HG02678 (cell line): ENCODE data around the gene STRN4.
"Not testable (repeated sequence)": the region's sequence is repeated elsewhere in the genome, so short reads cannot be mapped to it uniquely, and the experiment has no call there.

ENCODE experiments used
- ATAC-seq: cut with Tn5 transposase; IDR thresholded peaks from one replicate; pipeline ENCODE4 v1.9.1; 2021; ENCODE audit warnings: mild to moderate bottlenecking, moderate library complexity; ENCODE audit not compliant: unreplicated experiment

STRN4 gene

DNA sequence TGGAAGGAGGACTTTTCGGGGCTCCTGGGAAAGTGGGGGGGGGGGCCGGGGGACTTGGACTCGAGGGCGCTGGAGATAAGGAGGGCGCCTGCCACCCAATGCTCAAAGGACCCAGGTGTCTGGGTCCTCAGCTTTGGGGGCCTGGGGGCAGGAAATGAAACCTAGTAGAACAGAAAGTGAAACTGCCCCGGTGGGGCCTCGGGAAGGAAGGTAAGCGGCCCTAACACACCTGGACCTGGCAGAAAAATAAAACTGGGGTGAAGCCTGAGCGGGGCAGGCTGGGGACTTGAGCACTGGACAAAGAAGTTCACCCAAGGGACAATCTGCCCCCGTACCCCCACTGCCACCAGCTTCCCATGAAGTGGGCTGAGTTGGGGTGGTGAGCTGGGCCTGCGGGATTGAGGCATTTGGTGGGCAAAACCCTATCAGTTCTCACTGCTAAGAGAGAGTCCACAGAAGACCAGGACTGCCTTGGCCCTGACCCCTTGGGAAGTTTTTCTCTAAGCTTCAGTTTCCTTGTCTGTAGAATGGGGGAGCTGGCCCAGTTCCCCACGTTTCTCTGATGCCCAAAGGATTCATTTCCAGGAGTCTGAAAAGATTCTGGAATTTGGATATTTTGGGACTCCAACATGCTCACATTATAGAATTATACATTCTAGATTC, 31.7 kb downstream of the STRN4 start:
- ATAC-seq = no peak

DNA sequence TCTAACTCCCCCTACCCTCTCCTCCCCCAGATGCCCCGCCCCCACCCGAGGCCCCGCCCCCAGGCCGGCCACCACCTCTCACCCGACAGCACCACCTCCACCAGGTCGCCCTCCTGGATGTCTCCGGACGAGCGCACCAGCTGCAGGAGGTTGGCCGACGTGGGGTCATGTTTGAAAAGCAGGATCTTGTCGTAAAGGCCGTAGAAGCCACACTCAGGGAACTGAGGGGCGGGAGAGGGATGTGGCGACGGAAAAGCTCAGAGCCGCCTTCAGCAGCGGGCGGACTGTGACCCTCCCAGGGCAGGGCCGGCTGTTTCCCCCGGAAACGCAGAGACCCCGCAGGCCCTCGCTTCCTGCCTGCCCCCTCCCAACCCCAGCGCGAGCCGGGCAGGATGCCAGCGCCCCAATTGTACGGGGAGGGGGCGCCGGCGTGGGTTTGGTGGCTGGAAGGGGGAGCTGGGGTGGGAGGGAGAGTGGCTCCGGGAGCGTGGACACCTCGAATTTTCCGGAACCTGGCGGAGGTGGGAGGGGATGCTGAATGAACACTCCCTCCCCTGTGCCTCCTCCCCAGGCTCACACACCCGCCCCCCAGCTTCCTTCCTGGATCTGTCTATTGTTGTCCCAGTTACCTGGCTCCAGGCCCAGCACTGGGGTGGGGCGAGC, 32.3 kb downstream of the STRN4 start:
- no peak for ATAC-seq

DNA sequence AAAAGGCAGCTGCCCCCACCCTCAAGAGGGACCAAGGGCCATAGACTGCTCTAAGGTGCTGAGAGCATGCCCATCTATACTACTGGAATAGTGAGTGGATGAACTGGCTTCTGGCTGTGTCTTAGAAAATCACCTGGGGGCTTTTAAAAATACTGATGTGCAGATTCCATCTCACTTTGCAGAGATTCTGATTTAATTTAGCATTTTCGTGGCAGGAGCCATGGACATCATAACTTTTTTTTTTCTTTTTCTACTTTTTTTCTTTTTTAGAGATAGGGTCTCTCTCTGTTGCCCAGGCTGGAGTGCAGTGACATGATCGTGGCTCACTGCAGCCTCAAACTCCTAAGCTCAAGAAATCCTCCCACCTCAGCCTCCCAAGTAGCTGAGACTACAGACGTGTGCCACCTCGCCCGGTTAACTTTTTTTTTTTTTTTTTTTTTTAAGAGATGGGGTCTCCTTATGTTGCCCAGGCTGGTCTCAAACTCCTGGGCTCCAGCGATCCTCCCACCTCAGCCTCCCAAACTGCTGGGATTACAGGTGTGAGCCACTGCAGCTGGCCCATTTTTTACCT, 33.4 kb downstream of the STRN4 start:
- ATAC-seq = not testable (repeated sequence)

DNA sequence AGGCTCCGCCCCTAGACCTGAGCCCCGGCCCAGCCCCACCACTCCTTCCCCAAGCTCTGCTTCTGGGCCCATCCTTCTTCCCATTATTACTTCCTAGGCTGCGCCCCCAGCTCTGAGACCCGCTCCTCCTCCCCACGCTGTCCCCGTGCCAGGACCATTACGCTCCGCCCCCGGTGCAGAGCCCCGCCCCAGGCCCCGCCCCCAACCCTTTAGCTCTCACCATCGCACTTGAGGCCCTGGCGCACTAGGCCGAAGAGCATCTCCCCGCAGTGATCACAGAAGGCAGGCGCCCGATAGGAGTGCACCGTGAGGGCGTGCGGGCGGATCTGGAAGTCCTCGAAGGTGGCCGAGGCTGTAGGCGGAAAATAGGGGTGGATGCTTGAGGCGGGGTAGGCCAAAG, 35.6 kb downstream of the STRN4 start:
- no peak for ATAC-seq

DNA sequence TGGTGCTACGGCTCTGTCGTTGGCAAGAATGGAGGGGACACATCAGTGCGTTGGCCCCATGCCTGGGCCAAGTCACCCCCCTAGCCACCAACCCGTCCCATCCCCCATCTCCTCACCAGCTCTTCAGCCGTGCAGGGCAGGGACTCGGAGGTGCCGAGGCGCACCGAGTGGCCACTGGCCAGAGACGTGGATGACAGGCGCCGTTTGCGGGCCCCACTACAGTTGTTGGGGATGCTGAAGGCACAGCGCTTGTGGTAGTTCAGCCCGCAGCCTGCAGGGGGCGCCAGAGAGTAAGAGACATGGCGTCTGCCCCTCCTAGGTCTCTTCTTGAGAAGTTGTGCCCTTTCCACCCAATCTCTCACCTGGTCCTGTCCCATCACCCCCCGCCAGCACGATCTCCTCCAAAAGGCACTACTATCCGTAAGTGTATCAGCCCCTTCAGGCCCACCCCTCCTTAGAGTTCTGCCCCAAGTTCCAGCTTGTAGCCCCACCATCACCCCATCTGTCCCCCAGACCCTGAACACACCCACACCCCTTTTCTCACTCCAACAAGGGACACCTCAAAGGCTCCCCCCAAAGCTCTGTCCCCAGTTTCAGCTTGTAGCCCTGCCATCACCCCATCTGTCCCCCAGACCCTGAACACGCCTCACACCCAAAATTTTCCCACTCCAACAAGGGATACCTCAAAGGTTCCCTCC, 41.7 kb downstream of the STRN4 start:
- ATAC-seq = no peak

DNA sequence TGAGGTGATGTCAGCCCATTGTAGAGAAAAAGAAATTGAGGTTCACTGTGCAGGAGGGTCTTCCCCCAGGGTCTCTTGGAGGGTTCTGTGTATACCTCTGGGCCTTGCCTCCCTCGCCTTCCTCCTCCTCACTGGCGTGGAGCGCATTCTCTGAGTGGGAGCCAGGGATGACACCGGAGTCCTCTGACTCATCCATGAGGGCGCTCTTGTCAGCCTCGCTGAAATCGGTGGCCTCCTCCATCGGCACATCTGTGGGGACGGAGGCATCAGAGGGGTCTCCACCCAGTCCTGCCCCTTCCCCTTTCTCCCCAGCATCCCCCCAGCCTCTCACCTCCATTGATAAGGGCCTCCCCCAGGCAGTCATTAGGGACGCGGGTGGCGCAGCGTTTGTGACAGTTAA, 45.5 kb downstream of the STRN4 start:
- no peak for ATAC-seq

DNA sequence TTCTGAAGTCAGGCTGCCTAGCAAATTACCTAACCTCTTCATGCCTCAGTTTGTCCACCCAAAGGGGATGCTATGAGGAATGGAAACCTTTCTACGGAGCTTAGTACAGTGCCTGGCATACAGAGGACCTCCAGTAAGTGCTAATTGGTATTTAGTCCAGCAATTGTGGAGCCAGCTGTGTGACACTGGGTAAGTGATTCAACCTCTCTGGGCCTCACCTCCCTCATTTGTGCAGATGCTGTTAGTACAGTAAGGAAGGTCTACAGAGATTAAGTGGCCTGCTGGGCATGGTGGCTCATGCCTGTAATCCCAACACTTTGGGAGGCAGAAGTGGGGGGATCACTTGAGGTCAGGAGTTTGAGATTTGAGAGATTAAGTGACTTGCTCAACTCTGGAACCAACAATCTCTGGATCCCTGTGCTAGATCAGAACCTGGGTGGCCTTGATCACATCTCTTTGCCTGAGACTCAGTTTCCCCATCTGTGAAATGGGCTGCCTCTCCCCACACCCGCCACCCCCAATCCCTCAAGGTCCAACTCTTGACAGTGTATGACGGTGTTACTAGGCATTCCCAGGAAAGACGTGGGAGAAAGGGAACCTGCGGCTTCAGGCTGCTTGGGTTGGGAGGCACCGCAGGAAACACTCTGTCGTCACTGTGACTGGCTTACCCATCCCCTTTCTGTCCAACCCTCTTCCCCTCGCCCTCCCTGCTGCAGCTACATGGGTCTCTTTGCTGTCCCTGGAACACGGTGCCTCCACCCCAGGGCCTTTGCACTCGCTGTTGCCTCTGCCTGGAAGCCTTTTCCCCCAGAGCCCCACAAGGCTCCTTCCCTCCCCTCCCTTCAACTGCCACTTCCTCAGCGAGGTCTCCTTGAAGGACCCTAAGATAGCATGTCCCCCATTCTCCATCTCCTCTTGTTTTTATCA, 47.6 kb downstream of the STRN4 start:
- no peak for ATAC-seq

DNA sequence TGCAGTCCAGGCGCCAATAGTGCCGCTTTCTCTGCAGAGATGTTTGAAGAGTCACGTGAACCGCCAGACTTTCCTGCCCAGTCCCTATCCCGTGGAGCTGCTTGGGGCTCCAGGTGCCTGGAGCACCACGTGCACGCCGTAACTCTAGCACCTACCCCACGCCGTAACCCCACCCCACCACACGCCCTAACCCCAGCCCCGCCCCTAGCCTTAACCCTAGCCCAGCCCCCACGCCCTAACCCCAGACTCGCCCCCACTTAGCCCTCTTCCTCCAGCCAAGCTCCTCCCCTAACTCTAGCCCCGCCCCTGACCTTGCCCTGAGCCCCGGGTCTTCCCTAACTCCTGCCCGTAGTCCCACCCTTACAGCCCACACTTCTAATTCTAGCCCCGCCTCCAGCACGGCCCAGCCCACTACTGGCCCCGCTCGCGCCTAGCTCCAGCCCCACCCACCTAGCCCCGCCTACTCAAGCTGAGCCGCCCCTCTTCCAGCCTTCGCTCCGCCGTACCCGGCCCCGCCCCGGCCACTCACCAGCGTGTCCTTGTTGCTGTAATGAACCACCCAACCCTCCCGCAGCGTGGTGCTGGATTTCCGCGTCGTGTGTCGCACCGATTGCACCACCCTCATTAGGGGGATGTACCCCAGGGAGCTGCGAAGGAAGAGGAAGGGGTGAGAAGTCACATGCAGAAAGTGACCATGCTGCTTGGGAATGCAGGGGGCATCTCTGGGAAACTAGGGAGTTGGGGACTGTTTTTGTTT, 48.9 kb downstream of the STRN4 start:
- ATAC-seq = no peak

DNA sequence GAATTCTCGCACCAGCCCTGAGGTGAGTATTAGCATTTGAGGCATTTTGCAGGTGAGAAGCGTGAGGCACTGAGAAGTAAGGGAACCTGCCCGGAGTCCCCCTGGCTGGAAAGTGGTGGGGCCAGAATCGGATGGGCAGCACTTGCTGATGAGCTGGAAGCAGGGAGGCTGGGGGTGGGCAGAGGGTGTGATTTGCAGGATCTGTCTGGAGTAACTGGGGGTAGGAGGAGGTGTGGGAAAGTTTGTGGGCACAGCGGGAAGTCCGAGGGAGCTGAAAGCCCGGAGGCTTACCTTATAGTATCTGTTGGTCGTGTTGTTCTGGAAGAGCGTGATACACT, 49.4 kb downstream of the STRN4 start:
- no peak for ATAC-seq

DNA sequence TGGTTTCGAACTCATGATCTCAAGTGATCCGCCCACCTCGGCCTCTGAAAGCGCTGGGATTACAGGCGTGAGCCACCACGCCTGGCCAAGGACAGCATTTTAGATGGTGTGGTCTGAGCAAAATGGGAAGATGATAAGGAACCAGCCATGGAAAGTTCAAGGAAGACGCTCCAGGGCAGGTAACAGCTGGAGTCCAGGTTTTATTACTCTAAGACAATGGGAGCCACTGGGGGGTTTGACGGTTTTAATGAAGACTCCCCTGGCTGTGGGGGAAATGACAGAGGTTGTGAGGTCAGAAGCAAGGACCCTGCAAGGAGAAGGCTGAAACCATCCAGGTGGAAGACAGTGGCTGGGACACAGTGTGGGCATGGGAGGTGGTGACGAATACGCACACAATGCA, 50.2 kb downstream of the STRN4 start:
- ATAC-seq = no peak

DNA sequence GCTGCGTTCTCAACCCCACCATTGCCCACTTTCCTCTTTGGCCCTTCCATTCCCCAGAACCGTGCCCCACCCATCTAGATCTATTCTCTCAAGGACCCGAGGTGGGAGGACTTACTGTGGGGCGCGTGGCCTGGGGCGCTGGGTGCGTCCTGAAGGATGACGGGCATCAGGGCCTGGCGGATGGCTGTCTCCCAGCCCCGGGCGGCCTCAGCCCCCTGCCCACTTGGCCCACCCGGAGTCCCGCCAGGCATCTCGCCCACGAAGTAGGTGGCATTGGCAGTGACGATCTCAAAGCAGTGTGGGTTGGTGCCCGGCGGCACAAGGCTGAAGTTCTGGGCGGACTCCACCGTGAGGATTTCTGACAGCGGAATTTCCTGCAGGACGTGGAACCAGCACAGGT, 52.5 kb downstream of the STRN4 start:
- no peak for ATAC-seq

DNA sequence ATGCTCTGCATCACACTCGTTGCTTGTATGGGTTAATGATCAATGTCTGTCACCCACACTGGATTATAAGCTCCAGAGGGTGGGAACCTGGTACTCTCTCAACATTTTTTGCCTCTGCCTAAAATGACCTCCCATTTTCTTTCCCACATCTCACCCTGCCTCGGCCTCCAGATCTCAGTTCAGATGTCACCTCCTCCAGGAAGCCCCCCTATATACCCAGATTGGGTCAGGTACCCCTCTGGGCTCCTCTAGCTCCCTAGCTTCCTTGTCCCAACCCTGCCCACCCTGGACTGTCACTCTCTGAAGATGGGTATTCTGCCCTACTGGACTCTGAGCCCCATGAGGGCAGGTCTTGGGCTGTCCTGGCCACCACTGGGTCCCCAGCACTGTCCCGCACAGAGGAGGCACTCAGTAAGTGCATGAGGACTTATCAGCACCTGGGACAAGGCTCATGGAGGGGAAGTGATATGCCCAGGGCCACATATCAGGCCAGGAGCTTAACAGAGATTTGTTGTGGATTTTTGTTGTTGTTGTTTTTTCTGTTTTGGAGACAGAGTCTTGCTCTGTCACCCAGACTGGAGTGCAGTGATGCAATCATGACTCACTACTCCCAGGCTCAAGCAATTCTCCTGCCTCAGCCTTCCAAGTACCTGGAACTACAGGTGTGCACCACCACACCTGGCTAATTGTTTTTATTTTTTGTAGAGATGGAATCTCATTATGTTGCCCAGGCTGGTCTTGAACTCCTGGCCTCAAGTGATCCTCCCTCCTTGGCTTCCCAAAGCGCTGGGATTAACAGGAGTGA, 53.1 kb downstream of the STRN4 start:
- ATAC-seq = no peak

DNA sequence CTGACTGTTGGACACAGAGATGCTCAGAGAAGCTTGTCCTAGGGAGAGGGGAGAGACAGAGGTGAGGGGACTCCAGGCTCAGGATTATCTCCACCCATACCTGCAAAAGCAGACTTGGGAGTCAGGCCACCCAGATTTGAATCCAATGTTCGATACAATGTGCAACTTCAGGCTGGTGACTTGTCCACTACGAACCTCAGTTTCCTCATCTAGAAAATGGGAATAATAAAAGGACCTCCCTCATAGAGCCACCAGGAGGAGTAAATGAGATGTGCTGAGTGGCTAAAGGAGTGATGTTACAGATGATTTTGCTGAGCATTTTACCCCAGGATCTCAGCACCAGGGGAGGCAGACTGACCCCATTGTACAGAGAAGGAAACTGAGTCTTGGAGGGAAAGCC, 54.3 kb downstream of the STRN4 start:
- ATAC-seq = no peak

DNA sequence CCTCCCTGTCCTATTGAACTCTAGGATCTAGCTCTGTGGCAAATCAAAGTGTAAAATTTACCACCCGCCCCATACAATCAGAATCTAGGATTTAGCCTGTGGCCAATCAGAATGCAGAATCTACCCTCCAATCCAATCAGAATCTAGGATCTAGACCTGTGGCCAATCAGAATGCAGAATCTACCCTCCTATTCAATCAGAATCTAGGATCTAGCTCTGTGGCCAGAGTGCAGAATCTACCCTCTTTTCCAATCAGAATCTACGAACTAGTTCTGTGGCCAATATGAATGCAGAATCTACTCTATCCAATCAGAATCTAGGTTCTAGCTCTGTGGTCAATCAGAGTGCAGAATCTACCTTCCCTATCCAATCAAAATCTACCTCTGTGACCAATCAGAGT, 55.1 kb downstream of the STRN4 start:
- no peak for ATAC-seq

DNA sequence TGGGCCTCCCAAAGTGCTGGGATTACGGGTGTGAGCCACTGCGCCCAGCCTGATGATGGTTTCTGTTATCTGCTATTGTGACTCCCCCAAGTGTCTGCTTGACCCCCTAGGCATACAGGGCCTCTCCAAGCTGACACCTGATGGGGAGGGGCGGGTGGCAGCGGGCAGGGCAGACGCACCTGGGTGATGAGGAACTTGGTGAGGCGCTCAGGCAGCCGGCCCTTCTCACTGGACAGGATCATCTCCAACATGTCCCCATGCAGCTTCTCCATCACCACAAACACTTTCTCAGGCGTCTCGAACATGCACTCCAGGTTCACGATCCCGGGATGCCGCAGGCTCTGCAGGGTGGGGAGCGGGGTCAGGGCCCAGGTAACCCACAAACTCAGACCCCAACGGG, 56.9 kb downstream of the STRN4 start:
- no peak for ATAC-seq

DNA sequence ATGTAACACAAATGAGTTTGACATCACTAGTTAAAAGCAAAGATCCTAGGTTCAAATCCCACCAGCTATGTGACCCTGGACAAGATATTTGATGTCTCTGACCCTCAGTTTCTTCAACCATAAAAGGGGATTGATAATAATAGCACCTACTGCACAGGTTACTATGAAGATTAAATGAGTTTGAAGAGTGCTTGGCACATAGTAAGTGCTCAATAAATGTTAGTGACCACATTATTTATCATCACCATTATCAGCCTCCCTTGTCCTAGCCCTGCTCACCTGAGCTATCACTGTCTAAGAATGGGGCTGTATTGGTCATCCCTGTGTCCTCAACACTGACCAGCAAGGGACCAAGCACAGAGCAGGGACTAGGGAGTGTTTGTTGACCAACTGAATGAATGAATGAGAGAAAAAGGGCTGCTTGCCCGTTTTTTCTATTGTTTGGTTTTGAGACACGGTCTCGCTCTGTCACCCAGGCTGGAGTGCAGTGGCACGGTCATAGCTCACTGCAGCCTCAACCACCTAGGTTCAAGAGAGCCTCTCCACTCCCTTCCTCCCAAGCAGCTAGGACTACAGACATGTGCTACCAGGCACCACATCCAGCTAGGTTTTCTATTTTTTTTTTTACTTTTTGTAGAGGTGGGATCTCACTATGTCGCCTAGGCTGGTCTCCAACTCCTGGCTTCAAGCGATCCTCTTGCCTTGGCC, 58.7 kb downstream of the STRN4 start:
- no peak for ATAC-seq

DNA sequence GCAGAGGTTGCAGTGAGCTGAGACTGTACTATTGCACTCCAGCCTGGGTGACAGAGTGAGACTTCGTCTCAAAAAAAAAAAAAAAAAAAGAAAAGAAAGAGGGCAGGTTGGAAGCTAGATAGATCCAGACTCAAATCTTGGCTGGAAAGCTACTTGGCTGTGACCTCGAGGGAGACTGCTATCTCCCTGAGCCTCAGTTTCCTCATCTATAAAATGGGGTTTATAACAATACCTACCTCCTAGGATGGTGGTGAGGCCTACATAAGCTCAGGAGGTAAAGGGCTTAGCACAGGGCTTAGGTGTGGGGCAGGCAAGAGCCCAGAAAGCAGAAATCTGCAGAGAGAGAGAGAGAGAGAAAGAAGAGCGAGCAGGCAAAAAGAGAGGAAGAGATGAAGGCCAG, 61.1 kb downstream of the STRN4 start:
- no peak for ATAC-seq

DNA sequence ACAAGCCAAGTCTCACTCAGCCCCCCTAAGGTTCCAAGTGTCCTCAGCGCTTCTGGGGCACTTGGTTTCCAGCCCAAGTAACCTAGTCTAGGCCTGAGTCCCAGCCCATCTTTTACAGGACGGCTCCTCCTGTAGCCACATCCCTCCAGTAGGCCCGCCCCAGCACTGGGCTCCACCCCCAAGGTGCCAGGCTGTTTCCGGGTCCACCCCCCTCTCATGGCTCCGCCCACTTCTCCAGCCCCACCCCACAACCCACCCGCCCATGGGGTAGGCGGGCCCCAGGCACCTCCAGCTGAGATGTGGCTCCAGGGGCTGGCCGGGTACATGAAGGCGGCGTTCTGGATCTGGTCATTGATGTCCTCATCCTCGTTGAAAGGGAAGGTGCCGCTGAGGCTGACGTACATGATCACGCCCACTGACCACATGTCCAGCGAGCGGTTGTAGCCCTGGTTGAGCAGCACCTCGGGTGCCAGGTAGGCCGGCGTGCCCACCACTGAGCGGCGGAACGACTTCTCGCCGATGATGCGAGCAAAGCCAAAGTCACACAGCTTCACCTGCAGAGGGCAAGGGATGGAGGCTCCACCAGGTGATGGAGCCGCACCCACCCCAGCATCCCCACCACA, 68.0 kb downstream of the STRN4 start:
- no peak for ATAC-seq
